ENCODE measurements around the gene SCN1A.
"Not testable (repeated sequence)": the region's sequence is repeated elsewhere in the genome, so short reads cannot be mapped to it uniquely, and the experiment has no call there.

The SCN1A gene

DNA sequence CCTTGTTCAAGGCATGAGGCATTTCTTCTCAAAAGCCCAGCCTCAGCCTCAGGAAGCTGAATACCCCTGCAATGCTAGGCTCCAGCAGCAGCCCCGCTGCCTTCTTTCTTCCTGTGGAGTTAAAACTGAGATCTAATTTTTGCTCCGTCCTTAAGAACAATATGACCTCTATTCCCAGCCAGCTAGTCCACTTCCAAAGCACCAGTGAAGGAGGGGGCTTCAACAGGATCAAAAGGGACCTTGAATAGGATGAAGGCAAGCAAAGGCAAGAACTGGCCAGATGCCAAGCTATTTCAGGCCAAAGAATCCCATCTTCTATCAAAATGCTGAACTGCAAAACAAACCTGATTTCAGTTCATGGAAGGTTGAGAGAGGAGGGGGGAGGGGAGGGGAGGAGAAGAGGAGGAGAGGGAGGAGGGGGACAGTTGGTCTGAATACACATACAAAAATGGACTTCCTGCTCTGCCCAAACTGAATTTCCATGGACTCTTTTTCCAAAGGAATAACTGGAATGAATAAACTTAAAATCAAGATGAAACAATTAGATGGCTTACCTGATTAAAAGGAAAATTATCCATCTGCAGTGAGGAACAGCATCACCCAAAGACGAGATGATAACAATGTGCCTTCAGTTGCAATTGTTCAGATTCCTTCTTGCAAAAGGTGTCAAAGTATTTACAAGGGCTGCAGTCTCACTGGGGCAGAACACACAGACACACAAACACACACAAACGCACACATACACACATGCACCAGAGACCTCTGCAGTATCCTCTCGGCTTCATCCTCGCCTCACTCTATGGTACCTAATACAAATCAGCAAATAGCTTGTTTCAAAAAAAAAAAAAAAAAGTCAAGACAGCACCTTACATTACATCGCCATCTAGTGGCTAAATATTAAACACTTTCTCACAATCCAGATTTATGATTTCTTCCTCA is at the start of gene SCN1A:
Gene SCN1A (minus strand): TSS at position 804 of the 939 bp plus-strand sequence. CDS start 54,399 bp downstream, outside the sequence.
- no peak for DNase-seq (ENCODE audit: low read depth)

DNA sequence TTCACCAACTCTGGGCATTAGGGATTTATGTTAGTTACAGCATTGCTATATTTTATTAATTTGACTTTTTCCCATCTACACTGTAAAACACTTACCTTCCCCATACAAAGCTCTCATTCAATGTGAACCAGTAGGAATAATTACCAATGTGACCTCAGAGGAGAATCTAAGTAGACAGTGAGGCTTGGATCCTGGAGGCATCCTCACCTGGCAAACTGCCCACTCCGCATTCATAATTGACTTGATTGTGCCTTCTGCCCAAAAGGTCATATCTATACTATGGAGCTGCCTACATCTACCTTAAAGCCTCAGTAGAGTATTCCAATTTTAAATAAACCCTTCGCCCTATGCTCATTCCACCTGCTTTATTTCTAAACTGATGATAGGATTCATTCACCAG is 45.4 kb upstream of the SCN1A start:
- no peak for DNase-seq (ENCODE audit: low read depth)

DNA sequence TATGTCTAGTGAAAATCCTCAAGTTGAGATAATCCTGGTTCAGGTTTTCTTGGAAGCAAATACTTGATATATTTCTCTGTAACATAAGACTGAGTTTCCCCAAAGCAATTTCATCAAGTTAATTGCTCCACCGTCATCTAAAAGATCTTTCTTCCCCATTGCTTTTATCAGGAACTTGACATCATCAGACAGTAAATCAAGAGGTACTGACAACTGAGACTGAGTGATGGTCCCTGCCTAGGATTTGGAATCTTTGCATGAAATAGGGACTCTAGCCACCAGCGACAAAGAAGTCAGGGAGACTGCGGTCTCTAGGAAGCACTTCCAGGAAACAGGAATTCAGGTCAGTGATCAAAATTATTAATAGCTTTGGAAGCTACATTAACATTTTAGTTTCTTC is 43.4 kb upstream of the SCN1A start:
- no peak for DNase-seq (ENCODE audit: low read depth)

DNA sequence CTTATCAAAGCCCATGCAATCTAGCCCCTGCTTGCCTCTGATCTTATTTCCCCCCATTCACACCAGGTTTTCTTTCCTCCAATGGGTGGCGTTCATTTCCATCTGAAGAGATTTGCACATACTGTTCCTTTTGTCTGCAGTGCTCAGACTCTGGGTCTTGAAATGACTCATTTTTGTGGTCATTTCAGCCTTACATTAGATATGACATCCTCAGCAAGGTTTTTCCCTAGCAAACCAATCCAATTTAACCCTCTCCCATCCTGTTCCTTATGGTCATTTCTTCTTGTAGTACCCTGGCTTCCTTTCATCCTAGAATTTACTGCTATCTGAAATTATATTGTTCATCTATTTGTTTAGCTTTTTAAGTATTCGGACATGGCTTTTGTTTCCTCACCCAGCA is 42.5 kb upstream of the SCN1A start:
- DNase-seq (ENCODE audit: low read depth) = no peak

DNA sequence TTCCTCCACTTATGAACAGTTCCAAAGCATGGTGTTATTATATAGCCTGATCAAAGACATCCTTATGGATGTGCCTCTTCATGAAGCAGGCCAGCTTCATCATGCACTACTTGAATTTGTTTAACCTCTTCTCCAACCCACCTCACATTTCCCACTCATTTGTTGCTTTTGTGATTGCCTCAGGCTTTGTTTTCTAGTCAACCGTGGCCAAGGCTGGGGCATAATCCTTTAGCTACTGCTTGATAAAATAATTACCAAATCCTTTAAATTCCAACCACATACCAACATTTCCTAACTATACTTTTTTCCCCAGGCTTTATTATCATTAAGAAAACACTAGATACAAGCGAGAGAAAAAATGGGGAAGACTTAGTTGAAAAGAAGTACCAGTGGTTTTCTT is 39.6 kb upstream of the SCN1A start:
- DNase-seq (ENCODE audit: low read depth) = no peak

DNA sequence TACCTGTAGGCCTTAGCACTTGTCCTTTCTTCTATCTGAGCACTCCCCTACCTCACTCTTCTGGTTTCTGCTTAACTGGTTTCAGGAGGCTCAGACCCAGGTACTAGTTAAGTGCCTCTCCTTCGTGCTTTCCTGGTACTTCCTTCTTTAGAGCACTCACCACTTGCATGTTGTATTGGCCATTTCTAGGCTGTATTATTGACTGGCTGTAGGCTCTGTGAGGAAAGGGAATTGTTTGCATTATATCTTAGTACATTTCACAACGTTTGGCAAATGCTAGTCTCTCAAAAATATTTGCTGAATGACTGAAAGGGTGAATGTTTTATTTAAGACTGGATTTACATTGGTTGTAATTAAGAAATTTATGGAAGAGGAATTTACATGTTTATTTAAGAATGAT is 36.0 kb upstream of the SCN1A start:
- DNase-seq (ENCODE audit: low read depth) = no peak

DNA sequence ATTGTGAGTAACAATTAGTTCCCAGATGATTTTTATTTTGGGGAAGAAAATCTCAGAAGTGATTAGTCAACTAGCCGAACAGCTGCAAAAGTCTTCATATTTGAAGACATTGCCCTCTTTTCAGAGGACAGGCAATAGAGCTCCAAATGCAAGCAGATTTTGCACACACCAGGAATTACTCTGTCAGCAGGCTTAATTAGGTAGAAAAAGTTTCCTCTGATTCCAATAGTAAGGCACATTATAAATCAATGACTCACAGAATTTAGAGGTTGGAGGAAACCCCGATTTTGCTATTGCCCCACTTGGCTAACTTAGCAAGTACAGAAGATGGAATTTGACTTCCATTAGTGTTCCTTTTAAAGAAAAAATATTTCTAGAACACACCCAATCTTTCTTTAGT is 30.7 kb upstream of the SCN1A start:
- DNase-seq (ENCODE audit: low read depth) = no peak

DNA sequence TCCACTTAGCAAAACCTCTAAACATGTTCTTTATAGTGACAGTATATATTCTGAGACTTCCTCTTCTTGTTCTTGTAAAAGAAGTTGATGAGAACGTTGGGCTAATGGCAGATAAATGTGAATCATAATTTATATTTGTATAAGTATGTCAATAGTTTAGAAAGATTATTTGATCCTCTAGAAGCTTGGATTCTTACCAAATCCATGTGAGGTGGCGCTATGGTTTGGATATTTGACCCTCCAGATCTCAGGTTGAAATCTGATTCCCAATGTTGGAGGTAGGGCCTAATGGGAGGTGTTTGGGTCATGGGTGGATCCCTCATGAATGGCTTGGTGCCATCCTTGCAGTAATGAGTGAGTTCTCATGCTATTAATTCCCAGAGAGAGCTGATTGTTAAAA is 29.8 kb upstream of the SCN1A start:
- no peak for DNase-seq (ENCODE audit: low read depth)

DNA sequence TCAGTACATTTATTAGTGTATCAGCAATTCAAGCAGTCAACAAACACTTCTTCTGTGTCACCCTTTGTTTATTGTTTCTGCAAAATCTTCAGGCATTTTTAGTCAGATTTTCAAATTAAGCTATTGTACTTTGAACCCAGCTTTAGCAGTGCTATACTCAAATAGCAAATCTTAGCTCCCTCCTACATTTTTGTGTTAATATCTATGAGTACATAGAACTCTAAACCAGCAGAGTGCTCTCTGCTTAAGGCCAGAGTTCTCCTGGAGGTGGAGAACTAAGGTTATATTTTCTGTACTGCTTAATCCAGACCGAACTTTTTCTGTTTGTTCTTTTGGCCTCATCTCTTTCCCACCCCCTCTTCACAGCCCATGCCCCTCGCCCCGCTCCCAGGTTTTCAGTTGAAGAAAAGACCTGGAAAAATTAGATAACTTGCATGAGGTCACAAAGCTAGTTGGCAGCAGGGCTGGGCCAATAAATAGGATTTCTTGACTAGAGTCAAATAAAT is 29.2 kb upstream of the SCN1A start:
- no peak for DNase-seq (ENCODE audit: low read depth)

DNA sequence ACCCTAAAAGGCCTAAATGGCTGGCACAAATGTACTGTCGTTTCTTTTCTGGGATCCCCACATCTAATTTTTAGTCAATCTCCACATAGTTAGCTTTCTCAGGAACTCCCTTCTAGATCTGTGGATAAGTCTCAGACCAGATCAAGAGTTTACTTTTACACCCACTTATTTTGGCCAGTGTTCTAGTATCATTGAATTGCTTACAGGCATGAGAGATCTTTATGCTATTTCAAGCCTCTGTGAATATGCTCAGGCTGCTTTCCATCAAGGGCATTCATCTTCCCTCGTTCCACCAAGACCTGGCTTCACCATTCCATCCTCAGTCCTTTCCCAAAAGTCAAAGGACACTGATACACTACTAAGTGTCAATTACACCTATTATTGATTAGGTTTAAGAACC is 27.8 kb upstream of the SCN1A start:
- DNase-seq (ENCODE audit: low read depth) = no peak

DNA sequence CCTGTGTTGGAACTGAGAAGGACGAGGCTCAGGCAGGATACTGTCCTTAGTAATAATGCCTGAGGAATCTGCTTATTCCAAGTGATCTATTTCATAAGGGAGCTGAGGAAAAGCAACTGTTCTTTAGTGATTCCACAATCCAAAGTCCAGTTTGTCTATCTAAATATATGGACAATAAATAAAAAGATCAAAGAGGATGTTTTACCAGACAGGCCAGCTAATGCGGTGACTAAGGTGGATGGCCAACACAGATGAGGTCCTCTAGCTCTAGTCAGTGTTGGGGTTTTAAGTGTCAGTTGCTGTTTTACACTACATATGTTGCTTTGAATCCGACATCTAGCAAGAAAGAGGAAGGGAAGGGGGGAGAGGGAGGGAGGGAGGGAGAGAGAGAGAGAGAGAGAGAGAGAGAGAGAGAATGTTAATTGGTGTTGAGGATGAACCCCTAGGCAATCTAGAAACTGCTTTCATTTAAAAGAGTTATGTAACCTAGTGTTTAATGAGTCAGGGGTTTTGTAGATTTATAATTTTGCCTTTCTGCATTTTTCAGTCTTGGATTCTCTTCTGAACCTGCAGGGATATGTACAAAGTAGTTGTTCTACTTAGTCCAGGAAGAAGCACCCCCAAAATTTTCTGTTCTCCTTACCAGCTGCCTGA is 27.0 kb upstream of the SCN1A start:
- no peak for DNase-seq (ENCODE audit: low read depth)

DNA sequence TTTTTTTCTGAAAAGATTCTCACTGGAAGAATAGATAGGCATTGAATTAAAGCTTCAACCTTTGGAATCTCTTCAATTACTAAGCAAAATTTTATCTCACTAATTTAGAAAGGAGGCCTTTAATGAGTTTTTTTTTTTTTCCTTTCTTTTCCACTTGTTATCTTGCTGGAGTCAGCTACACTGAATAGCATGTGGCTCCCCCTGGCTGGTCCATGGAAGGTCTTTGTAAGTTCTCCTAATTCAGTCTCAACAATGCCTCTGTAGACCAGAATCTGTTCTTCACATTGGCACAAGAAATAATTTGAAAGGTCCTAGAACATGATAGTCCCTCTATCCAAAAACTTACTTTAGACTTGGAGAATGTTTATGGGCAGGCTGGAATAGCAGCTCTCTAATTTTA is 24.2 kb upstream of the SCN1A start:
- DNase-seq (ENCODE audit: low read depth) = no peak

DNA sequence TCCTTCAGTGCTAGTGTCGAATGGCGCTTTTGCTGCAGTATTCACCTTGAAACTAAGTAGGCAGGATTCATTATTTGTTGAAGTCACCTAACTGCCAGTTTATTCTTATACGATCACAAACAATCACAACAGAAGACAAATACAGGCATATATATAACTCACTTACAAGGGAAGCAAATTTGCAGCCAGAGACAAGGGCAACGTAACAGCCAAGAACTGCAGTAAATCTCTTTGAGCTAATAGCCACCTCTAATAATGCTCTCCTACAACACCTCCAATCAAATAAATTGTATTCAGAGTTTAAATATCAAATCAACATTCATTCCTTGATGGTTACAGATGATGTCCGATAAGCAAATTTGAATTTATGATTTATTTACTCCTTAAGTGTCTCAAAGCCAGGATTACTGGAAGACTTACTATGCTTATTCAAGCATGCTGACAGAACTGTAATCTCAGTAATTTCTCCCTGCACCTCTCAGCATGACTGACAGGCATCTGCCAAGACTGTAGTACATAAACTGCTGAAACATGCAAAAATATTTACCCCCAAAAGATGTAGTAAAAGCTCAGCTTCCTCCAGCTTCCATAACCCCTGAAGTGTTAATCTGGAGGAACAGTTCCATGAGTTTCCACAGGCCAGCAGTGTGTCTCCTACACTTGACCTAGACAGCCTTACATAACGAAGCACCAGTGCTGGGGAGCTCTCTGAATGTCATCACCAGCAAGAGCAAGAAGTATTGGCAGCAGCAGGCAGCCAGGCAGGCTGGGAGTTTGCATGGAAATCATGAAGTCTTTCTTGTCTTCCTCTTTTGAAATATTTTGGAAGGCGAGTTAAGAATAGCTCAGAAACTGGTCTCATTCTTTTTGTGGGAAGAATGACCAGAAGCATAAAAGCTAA is 20.9 kb upstream of the SCN1A start:
- DNase-seq (ENCODE audit: low read depth) = no peak

DNA sequence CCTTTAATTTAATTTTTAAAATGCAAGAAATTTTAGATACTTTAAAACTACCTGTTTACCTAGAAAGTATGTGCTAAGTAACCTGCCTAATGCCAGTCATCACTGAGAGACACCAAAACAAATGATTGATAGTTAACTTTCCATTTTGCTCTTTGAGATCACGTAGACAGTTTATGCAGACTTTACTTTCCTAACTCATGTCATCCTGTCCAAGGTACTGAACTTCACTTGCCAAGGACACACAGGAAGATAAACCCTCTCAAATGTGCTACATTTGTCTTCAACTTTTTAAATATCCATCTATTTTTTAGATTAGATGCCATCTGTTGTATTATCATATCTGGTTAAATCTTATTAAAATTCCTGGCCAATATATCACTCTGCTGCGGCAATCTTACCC is 20.1 kb upstream of the SCN1A start:
- DNase-seq (ENCODE audit: low read depth) = no peak

DNA sequence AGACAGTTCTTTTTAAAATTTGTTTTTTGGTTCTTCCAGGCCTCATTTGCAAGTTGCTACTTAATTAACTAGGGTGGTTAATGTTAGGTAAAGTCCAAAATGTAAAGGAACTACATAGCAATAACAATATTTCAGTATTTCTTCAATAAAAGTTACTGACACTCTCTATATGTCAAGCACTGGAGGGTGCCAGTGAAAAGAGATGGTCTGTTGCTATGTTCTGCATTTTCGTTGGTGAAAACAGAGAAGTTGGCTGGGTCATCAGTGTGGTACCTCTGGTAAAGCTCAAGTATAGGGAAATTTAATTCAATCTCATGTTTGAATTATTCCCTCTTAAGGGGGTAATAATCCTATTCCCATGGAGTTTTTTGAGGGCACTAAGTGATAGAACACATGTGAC is 16.3 kb upstream of the SCN1A start:
- DNase-seq (ENCODE audit: low read depth) = no peak

DNA sequence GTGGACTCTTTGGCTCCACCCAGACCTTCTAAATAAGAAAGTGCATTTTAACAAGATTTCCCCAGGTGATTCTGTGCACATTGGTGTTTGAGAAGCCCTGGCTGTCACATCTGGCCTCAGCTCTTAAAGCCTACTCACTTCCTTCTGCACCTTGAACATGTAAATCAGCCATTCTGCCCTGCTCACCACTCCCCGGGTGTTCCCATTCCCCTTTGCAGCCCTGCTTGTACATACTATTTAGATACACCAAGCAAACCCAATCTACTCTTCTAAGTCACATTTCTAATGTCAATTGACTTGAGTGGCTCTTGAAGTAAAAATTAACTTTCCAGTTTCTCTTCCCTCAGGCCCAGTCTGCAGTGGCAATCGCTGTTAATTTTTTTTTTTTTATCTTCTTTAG is 13.1 kb upstream of the SCN1A start:
- no peak for DNase-seq (ENCODE audit: low read depth)

DNA sequence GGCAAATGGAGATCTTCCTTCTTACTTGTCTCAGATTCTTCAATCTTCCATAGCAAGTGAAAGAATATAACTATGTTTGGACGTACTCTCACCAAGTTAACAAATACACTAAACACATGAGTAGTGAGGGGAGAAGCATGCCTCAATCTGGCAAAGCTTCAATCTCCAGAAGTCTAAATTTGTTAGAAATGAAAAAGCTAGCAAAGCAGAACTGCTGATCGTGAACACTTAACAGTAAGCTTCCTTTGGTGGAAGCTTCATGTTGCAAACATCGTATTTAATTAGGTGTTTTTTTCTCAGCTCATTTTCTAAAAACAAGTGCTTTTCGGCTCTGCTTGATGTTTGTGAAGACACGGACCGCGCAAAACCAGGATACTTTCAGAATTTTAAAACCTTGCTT is 12.7 kb upstream of the SCN1A start:
- no peak for DNase-seq (ENCODE audit: low read depth)

DNA sequence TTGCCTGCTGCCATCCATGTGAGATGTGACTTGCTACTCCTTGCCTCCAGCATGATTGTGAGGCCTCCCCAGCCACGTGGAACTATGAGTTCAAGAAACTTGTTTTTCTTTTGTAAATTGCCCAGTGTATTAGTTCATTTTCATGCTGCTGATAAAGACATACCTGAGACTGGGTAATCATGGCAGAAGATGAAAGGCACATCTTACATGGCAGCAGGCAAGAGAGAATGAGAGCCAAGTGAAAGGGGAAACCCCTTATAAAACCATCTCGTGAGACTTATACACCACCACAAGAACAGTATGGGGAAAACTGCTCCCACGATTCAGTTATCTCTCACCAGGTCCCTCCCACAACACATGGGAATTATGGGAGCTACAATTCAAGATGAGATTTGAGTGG is 11.7 kb upstream of the SCN1A start:
- not testable (repeated sequence) for DNase-seq (ENCODE audit: low read depth)

DNA sequence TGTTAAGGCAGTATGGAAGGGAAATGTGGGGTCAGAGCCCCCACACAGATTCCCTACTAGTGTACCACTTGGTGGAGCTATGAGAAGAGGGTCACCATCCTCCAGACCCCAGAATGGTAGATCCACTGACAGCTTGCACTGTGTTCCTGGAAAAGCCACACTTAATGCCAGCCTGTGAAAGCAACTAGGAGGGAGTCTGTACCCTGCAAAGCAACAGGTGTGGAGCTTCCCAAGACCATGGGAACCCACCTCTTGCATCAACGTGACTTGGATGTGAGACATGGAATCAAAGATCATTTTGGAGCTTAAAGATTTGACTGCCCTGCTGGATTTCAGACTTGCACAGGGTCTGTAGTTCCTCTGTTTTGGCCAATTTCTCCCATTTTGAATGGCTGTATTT is 10.8 kb upstream of the SCN1A start:
- no peak for DNase-seq (ENCODE audit: low read depth)

DNA sequence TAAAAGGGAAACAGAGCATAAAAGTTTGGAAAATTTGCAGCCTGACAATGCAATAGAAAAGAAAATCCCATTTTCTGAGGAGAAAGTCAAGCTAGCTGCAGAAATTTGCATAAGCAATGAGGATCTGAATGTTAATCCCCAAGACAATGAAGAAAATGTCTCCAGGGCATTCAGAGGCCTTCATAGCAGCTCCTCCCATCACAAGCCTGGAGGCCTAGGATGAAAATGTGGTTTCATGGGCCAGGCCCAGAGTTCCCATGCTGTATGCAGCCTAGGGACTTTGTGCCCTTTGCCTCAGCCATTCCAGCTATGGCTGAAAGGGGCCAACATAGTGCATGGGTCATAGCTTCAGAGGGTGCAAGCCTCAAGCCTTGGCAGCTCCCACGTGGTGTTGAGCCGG is 10.3 kb upstream of the SCN1A start:
- no peak for DNase-seq (ENCODE audit: low read depth)

DNA sequence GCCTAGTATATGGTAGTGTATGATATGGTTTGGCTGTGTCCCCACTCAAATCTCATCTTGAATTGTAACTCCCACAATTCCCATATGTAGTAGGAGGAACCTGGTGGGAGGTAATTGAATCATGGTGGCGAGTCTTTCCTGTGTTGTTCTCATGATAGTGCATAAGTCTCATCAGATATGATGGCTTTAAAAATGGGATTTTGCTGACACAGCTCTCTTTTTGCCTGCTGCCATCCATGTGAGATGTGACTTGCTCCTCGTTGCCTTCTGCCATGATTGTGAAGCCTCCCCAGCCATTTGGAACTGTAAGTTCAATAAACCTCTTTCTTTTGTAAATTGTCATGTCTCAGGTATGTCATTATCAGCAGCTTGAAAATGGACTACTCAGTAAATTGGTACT is 9.5 kb upstream of the SCN1A start:
- DNase-seq (ENCODE audit: low read depth) = no peak

DNA sequence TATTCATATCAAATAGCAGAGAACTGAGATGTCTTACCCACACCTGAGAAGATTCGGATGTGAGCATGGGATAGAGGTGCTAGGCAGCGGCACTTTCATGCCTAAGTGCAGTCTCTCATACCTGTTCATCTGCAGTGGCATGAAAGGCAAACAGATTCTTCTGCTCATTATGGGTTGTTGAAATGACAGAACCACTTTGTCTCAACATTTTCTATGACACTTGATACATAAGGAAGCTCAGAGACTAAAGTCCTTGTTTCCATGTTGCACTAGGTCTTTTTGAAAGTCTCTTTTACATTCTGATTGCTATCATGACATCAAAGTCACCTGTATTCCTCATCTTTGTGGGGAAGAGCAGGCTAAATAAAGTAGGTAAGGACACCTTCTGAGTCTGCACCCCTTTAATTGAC is 8.0 kb upstream of the SCN1A start:
- no peak for DNase-seq (ENCODE audit: low read depth)
